Right lobe of liver (tissue), 4 donors: ENCODE results near the gene CTSF.

Experiments used
- CTCF ChIP-seq, 4 donors: fragments of 200-600 bp in 3 of 4; fragments of 450-650 bp in 1 of 4; IDR thresholded peaks; one replicate each; pipeline versions ENCODE4 v1.5.1 to v1.8.0; 2016 to 2022; ENCODE audit warnings: antibody characterized with exemption in 4 of 4, mild to moderate bottlenecking in 2 of 4
- POLR2A ChIP-seq: fragments of 450-650 bp; IDR thresholded peaks from one replicate; pipeline ENCODE4 v1.6.1; 2017; ENCODE audit warnings: antibody characterized with exemption, mild to moderate bottlenecking
- donor health status: DM: no; HTN: no; CAD: no.
- donor health status: DM: no; HTN: no; CAD: no.
- donor health status: DM: no; HTN: yes; CAD: no.

GRCh38 chr11:66581261-66581660, 12.9 kb upstream of the CTSF start:
- no peak for TF ChIP-seq CTCF (IDR thresholded peaks at IDR 0.05)
- TF ChIP-seq POLR2A: no peak
